Measurements from ENCODE around the gene GSTCD.
"Not testable (repeated sequence)": the region's sequence is repeated elsewhere in the genome, so short reads cannot be mapped to it uniquely, and the experiment has no call there.

The GSTCD gene, protein sequence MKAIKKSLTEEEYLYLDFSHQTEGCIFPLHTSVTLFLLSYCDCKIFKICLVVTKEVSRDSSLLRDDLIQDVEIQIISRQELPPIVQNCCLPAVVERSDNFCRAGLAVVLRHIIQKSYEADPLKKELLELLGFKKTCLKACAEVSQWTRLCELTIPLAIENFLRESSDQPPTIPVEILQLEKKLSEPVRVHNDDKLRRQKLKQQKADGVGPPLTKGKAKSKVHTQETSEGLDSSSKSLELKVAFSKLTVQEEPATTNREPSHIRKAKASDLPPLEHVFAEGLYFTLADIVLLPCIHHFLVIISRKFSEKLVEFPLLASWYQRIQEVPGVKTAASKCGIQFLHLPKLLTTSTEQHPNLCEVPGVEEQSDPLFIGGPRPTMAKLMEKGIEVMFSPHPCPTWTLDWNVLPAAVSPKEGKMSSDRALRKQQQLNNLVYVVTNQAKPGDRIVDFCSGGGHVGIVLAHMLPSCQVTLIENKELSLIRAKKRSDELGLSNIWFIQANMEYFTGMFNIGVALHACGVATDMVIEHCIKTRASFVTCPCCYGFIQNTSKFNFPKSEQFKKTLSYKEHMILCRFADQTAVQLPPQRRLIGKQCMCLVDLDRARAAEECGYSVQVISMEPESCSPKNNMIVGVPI
- 5.1 to 29.5 (median 20.8) reads per million in 18 experiments for total RNA-seq

DNA sequence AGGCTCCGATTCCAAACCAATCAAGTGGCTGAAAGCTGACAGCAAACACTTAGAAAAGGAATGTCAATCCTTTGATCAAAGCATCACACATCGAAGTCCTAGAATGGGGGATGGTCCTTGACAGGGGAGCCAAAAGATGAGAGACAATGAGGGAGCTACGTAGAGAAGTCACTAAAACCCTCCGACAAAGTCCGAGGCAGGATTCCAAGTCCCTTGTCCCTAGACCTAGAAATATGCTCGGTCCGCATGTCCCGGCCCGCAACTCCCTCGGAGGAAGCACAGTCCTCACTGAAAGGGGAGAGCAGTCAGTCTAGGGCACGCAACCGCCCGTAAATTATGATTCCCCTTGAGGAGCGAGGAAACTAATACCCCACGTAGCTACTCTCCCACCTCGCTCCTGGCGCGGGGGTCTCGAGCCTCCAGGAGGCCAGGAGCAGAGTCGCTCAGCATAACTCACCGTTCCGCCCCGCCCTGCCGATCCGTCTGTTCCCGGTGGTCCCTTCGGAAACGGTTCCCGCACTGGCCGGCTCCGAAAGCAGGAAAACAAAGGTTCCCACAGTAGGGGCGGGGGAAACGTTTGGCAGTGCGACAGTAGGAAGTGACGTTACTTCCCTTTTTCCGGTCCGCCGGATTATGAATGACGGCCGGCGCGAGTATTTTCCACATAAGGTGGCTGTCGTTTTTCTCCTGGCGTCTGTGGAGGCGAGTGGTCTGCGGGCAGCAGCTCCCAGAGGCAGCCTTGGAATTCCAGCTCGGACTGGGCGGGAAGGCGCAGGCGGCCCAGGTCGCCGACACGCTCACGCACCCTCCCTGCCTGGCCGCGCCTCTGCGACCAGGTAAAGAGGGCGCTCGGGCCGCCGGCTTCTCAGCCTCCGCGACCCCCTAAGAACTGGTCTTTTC, at the start of gene GSTCD, which contains the start of gene INTS12:
Gene GSTCD (plus strand): TSS at position 604 of the 900 bp plus-strand sequence. CDS start 8,830 bp downstream, outside the sequence.
Gene INTS12 (minus strand): TSS at position 509 of the 900 bp plus-strand sequence. CDS start 8,684 bp downstream, outside the sequence.
- DNase-seq = peak; percentile 94 to 95

DNA sequence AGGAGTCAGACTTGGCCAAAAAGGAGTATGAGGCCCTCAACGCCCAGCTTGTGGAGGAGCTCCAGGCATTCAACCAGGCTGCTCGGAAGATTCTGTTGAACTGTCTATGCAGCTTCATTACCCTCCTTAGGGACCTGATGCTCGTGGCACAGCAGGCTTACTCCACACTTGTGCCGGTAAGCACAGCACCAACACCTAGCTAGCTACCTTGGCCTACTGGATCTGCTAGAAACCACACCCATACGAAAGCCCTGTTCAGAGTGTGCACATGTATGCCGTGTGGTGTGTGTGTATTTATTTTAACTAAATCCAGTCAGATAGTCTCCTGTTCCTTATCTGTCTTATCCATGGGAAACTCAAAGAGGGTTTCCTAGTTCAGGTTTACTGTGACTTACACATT, 49.4 kb upstream of the GSTCD start:
- DNase-seq = no peak

DNA sequence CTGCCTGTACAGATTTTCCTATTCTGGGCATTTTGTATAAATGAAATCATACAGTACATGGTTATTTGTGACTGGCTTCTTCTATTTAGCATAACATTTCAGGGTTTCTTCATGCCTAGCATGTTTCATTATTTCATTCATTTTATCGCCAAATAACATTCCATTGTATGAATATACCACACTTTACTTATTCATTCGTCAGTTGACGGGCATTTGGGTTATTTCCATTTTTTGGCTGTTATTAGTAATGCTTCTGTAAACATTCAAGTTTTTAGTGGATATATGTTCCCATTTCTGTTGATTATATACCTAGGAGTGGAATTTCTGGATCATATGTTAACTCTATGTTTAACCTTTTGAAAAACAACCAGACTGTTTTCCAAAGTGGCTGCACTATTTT, 47.6 kb upstream of the GSTCD start:
- no peak for DNase-seq

- no peak for DNase-seq
Observed at GRCh38 chr4:105662935-105663675, 45.5 kb upstream of the GSTCD start.

GRCh38 chr4:105666693-105667092, 41.9 kb upstream of the GSTCD start:
- no peak for DNase-seq

- DNase-seq = no peak
Observed at GRCh38 chr4:105670684-105671083, 37.9 kb upstream of the GSTCD start.

DNA sequence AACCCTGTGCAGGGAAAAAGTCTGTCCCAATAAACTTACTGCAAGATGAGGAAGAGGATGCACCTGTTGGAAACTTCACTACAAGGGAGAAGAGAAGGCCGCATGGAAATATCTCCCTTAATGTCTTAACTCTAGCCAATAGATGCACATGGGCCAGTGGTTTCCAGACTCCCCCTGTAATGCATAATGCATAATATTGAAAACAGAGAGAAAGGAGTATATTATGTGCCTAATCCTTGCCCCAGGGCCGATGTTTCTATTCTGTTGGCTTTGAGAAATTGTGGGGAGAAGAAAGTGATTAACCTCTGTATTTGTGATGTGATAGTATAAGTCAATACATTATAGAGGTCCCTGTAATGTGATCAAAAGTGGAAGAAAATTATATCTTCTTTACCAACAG, 37.3 kb upstream of the GSTCD start:
- DNase-seq = no peak

- no peak for DNase-seq
Observed at GRCh38 chr4:105674011-105674410, 34.6 kb upstream of the GSTCD start.

DNA sequence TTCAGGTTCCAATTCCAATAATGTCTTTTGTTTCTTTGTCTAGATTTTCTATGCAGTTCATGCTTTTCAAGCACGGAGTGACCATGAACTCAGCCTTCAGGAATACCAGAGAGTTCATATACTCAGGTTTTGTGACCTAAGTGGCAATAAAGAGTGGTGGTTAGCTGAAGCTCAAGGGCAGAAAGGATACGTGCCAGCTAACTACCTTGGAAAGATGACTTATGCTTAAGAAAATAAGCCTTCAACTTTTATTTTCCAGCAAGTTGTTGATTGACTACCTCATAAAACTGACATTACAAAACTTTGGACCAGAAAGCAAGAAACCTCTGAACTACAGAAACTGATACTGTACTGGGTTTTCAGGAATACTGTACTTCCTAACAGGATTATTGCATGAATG, 30.9 kb upstream of the GSTCD start:
- no peak for DNase-seq

DNA sequence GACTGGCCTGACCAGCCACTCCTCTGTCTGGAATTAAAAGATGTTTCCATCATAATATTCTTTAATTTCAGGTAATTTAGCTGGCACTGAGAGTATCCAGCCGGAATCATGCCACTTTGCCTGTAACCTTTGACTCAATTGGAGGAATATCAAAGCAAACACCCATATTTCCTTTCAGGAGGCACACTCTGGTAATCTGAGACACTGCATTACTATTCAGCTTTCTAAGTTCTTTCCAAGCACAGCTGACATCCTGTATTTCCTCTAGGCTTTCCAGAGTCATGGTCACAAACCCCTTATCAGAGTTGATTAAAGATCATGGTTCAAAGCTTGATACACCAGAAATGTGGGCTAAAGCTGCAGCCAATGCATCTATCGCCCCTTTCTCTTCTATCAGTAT, 29.4 kb upstream of the GSTCD start:
- DNase-seq = no peak

DNA sequence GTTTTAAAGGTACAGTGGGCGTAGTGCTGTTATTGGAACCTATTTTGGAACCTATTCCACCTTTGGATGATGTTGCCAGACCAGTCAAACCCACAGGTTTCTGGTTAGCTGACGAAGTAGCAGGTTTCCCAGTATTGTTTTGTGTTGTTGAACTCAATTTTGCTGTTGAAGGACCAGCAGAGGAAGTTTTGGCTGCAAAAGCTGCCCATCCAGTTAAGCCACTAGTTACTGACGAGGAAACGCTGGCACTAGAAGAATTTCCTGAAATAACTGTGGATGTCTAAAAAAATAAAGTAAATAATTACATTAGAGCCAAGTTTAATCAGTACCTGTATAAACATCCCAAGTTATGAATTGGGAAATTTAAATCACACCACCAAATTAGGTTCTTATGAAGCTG, 25.5 kb upstream of the GSTCD start:
- DNase-seq = no peak

DNA sequence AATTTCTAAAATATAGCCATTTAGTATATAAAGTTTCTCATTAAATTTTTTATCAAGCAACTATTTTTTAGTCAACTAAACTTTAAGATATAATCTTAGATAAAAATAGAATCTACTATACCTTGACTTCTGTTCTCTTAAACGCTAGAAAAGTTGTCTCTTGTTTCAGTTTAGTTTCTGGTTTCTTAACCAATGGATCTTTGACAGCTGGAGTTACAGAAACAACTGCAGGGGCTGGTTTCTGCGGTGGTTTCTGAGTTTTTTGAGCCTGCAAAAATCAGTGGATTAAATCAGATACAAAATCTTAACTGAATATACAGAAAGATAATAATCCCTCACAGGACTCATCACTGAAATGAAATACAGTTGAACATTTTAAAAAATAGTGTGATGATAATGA, 22.0 kb upstream of the GSTCD start:
- no peak for DNase-seq

DNA sequence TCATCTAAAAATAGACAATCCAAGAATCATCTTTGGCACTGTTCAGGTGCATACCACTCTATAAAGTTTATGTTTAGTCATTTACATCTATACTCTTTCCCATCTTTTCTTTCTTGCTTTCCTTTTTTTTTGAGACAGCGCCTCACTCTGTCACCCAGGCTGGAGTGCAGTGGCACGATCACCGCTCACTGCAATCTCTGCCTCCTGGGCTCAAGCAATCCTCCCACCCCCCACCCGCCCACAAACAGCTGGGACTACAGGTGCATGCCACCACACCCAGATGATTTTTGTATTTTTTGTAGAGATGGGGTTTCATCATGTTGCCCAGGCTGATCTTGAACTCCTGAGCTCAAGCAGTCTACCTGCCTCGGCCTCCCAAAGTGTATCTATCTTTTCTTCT, 13.8 kb upstream of the GSTCD start:
- not testable (repeated sequence) for DNase-seq

DNA sequence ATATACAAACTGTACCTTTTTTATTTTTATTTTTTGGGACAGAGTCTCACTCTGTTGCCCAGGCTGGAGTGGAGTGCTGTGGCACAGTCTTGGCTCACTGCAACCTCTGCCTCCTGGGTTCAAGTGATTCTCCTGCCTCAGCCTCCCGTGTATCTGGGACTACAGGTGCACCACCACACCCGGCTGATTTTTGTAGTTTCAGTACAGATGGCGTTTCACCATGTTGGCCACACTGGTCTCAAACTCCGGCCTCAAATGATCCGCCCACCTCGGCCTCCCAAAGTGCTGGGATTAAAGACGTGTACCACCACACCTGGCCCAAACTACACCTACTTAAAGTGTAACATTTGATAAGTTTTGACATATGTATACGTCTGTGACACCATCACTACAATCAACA, 12.8 kb upstream of the GSTCD start:
- not testable (repeated sequence) for DNase-seq

DNA sequence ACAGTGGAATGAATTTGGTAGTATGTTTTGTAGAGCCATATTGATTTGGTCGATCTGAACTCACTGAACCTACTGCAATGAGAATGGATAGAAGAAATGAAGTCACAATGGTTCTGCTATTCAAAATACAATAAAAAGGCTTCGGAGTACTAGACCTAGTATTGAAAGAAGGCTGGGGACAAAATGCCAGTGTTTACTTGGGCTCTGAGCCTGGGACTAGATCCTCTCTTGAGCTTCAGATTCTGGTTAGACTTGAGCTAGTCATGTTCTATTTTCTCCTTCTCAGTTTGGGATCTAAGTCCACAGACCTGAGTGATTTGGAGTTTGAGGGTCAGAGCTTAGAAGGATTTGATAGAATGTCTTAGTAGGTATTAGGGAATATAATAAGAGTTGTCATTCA, 10.0 kb upstream of the GSTCD start:
- DNase-seq = no peak

GRCh38 chr4:105707782-105708180, 803 bp upstream of the GSTCD start:
- no peak for DNase-seq

DNA sequence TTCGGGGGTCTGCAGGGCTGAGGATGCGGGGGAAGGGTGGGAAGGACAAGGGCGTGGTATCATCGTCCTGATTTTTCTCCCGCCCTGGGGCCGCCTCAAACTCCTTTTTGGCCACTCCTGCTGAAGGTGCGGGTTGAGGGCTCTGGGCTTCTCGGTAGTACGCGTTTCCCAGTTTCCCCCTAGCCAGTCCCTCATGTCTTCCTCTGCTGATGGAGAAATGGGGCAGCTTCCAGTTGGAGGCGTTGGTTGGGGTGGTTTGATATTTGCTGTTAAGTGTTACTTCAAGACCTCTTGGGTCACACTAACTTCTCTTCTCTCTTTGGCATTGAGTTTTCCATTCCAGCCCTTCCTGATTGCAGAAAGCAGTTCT, 482 bp downstream of the GSTCD start:
- peak; percentile 12 to 32 for DNase-seq

GRCh38 chr4:105710012-105710600, 1.5 kb downstream of the GSTCD start:
- no peak for DNase-seq

- no peak for DNase-seq
Observed at GRCh38 chr4:105710678-105711077, 2.1 kb downstream of the GSTCD start.

DNA sequence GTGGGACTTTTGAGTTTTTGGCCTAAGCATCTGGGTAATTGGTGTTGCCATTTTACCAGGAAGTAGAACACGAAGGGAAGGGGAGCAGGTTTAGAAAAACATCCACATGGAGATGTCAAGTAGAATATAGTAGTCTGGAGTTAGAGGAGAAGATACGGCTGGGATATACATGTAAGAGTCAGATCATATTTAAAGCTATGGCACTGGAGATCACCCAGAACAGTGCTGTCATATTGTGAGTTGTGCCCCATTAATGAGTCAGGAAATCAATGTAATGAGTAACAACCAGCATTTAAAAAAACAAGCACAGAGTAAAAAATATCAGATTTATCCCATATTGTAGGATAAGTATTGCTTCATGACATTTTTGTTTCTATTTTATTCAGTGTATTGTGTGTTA, 4.2 kb downstream of the GSTCD start:
- no peak for DNase-seq

DNA sequence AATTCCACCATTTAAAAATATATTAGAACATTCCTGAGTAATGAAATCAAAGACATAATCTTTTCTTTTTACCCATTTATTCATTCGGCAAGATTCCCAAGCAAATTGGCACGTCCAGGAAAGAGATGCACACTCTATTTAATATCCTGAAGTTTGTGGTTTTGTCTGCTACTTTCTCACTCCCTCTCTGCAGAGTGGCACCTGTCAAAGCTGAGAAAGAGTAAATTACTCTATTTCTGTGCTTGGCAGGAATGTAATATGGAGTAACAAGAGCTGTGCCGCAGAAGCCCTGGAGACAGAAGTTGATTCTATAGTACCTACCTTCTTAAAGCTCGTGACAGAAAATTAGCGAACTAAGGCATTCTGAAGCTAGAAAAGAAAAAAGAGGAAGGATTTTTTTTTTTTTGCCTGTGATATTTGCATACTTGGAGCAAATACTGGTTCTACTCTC, 5.5 kb downstream of the GSTCD start:
- peak; percentile 56 to 87 for DNase-seq

- DNase-seq = peak in 1 of 2 donors; percentile 45
Observed at GRCh38 chr4:105714932-105715331, 6.3 kb downstream of the GSTCD start.

Data from inflammatory macrophage (primary cell).